DOHH2 (cell line): Measurements from ENCODE around the gene MMP20.

Experiments
- H3F3A ChIP-seq: fragments of 200-600 bp; sonication (generic), shearing (Covaris generic); 2 replicates; pipeline ENCODE4 v1.6.0; 2016; ENCODE audit warnings: antibody characterized with exemption, mild to moderate bottlenecking; ENCODE audit not compliant: control insufficient read depth, insufficient read depth
- H3K27ac ChIP-seq: fragments of 200-600 bp; sonication (generic); 2 replicates; pipeline ENCODE4 v1.5.1; 2014; ENCODE audit warnings: low read depth, mild to moderate bottlenecking, low read length, moderate library complexity
- H3K27me3 ChIP-seq: fragments of 200-600 bp; sonication (generic); 2 replicates; pipeline ENCODE4 v1.6.1; 2014; ENCODE audit warnings: mild to moderate bottlenecking, low read length, mixed read lengths; ENCODE audit not compliant: control insufficient read depth
- H3K36me3 ChIP-seq: fragments of 200-600 bp; sonication (generic); 2 replicates; pipeline ENCODE4 v1.6.1; 2014; ENCODE audit warnings: mild to moderate bottlenecking, low read length, moderate library complexity, mixed read lengths; ENCODE audit not compliant: control insufficient read depth
- H3K4me1 ChIP-seq: fragments of 200-600 bp; sonication (generic); 2 replicates; pipeline ENCODE4 v1.6.1; 2014; ENCODE audit warnings: mild to moderate bottlenecking, low read length, mixed read lengths; ENCODE audit not compliant: control insufficient read depth
- H3K4me2 ChIP-seq: fragments of 200-600 bp; sonication (generic); 2 replicates; pipeline ENCODE4 v1.6.0; 2014; ENCODE audit warnings: mild to moderate bottlenecking, low read length, moderate library complexity
- H3K4me3 ChIP-seq: fragments of 200-600 bp; sonication (generic); 2 replicates; pipeline ENCODE4 v1.5.1; 2014; ENCODE audit warnings: mild to moderate bottlenecking, low read length, mixed read lengths
- H3K79me2 ChIP-seq: fragments of 200-600 bp; sonication (generic); 2 replicates; pipeline ENCODE4 v1.6.1; 2014; ENCODE audit warnings: mild to moderate bottlenecking, low read length, mixed read lengths; ENCODE audit not compliant: control insufficient read depth
- H3K9me2 ChIP-seq: fragments of 200-600 bp; sonication (generic); replicated peaks from 2 replicates; pipeline ENCODE4 v1.6.1; 2014; ENCODE audit warnings: mild to moderate bottlenecking, low read length, mixed read lengths; ENCODE audit not compliant: control insufficient read depth
- H3K9me3 ChIP-seq: fragments of 200-600 bp; sonication (generic); 2 replicates; pipeline ENCODE4 v1.6.1; 2014; ENCODE audit warnings: antibody characterized with exemption, low read length, mixed read lengths; ENCODE audit not compliant: control insufficient read depth, insufficient read depth
- H4K20me1 ChIP-seq: fragments of 200-600 bp; sonication (generic); 2 replicates; pipeline ENCODE4 v1.6.0; 2014; ENCODE audit warnings: low read depth, mild to moderate bottlenecking, antibody characterized with exemption, low read length, moderate library complexity; ENCODE audit not compliant: control insufficient read depth, insufficient read depth
- CTCF ChIP-seq: fragments of 200-600 bp; sonication (generic); IDR thresholded peaks from one replicate; pipeline ENCODE4 v1.5.1; 2014; ENCODE audit warnings: antibody characterized with exemption, mild to moderate bottlenecking, low read depth, low read length; ENCODE audit not compliant: poor library complexity, severe bottlenecking
- EZH2phosphoT487 ChIP-seq: fragments of 200-600 bp; sonication (generic); IDR thresholded peaks from 2 replicates; pipeline ENCODE4 v1.6.1; 2017; ENCODE audit warnings: borderline replicate concordance, mild to moderate bottlenecking, antibody characterized with exemption, low read length, moderate library complexity, mixed read lengths

MMP20 gene

GRCh38 chr11:102608699-102609098 lies 16.4 kb downstream of the MMP20 start:
- H3F3A ChIP-seq: no peaks in the 10 kb centered on the region
- H3K4me3 ChIP-seq: no peak overlapping the region
- H3K9me3 ChIP-seq: no peaks in the 10 kb centered on the region
- peak overlapping the region; percentile 11; the same call in 1 of the 2 replicates for H3K4me2 ChIP-seq
- H3K4me1 ChIP-seq: peaks cover 41% of the 10 kb centered on the region
- no peaks in the 10 kb centered on the region for H3K9me2 ChIP-seq
- H3K79me2 ChIP-seq: no peaks in the 10 kb centered on the region
- no peaks in the 10 kb centered on the region for H4K20me1 ChIP-seq
- no peak overlapping the region for H3K27ac ChIP-seq
- no peaks in the 10 kb centered on the region for H3K27me3 ChIP-seq
- no peak for TF ChIP-seq CTCF
- no peak for TF ChIP-seq EZH2phosphoT487
- H3K36me3 ChIP-seq: no peaks in the 10 kb centered on the region

- Histone ChIP-seq H3K4me3 (no peak overlapping the region), H3K79me2 (no peaks in the 10 kb centered on the region), H3K27ac (no peak overlapping the region), H3K36me3 (no peaks in the 10 kb centered on the region), H3K9me3 (no peaks in the 10 kb centered on the region), H3K4me1 (peaks cover 13% of the 10 kb centered on the region), H3K27me3 (no peaks in the 10 kb centered on the region), H3F3A (no peaks in the 10 kb centered on the region), H3K9me2 (no peaks in the 10 kb centered on the region), H3K4me2 (no peak overlapping the region), H4K20me1 (no peaks in the 10 kb centered on the region)
- TF ChIP-seq CTCF (no peak), EZH2phosphoT487 (no peak)
Measured at GRCh38 chr11:102604875-102605274, 20.3 kb downstream of the MMP20 start.

- H3F3A ChIP-seq: no peaks in the 10 kb centered on the region
- no peak overlapping the region for H3K4me2 ChIP-seq
- no peaks in the 10 kb centered on the region for H3K27me3 ChIP-seq
- no peaks in the 10 kb centered on the region for H3K79me2 ChIP-seq
- no peaks in the 10 kb centered on the region for H3K9me3 ChIP-seq
- no peaks in the 10 kb centered on the region for H4K20me1 ChIP-seq
- no peaks in the 10 kb centered on the region for H3K36me3 ChIP-seq
- peaks cover 10% of the 10 kb centered on the region for H3K4me1 ChIP-seq
- H3K9me2 ChIP-seq: no peaks in the 10 kb centered on the region
- H3K4me3 ChIP-seq: no peak overlapping the region
- no peak overlapping the region for H3K27ac ChIP-seq
- TF ChIP-seq EZH2phosphoT487: no peak
- TF ChIP-seq CTCF: no peak
Measured at GRCh38 chr11:102604011-102604410, 21.1 kb downstream of the MMP20 start.

- Histone ChIP-seq H3F3A (no peaks in the 10 kb centered on the region), H3K27ac (no peak overlapping the region), H3K27me3 (no peaks in the 10 kb centered on the region), H3K4me3 (no peak overlapping the region), H3K79me2 (no peaks in the 10 kb centered on the region), H3K4me2 (no peak overlapping the region), H3K36me3 (no peaks in the 10 kb centered on the region), H3K9me3 (no peaks in the 10 kb centered on the region), H3K4me1 (peaks cover 5% of the 10 kb centered on the region), H4K20me1 (no peaks in the 10 kb centered on the region), H3K9me2 (no peaks in the 10 kb centered on the region)
- TF ChIP-seq CTCF (no peak), EZH2phosphoT487 (no peak)
Measured at GRCh38 chr11:102603576-102603975, 21.6 kb downstream of the MMP20 start.
